ENCODE results near the gene VWF. TPM values are rescaled to one million over a fixed set of nuclear protein-coding genes. Genes with fewer than 3 reads are reported as not detected.
A peak's percentile ranks its signal among the peaks of the same experiment; 100 is the strongest.

Gene VWF
- total RNA-seq, 1 donor from 2014 or later: 0.70 TPM

DNA sequence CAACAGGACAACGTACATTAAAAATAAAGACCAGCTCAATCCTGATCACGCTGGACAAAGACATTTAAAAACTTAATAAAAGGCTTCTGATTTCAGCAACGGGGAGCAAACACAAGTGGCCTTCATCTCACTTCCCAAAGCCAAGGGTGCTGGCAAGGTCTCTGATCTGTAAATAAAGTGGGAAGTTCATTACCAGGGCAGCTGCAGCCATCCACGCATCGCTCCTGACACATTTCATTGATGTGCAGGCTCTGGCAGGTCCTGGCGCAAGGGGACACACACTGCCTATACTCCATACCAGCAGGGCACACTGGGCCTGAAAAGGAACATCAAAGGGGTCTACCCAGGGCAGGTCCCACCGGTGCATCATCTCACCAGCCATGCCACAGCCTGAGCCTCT, 51.0 kb downstream of the VWF start:
- no peak overlapping the region for H3K27ac Mint-ChIP-seq
- peaks cover 14% of the 10 kb centered on the region for H3K27me3 Mint-ChIP-seq
- H3K9me3 Mint-ChIP-seq: no peaks in the 10 kb centered on the region
- peaks cover 12% of the 10 kb centered on the region for H3K4me1 Mint-ChIP-seq (ENCODE audit: unreplicated experiment)
- H3K4me3 Mint-ChIP-seq: no peak overlapping the region
- DNase-seq (ENCODE audit: extremely low spot score, unreplicated experiment): no peak
- TF ChIP-seq, protein P1, sequence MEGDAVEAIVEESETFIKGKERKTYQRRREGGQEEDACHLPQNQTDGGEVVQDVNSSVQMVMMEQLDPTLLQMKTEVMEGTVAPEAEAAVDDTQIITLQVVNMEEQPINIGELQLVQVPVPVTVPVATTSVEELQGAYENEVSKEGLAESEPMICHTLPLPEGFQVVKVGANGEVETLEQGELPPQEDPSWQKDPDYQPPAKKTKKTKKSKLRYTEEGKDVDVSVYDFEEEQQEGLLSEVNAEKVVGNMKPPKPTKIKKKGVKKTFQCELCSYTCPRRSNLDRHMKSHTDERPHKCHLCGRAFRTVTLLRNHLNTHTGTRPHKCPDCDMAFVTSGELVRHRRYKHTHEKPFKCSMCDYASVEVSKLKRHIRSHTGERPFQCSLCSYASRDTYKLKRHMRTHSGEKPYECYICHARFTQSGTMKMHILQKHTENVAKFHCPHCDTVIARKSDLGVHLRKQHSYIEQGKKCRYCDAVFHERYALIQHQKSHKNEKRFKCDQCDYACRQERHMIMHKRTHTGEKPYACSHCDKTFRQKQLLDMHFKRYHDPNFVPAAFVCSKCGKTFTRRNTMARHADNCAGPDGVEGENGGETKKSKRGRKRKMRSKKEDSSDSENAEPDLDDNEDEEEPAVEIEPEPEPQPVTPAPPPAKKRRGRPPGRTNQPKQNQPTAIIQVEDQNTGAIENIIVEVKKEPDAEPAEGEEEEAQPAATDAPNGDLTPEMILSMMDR (conservative IDR thresholded peaks at IDR 0.05): no peak
- H3K36me3 Mint-ChIP-seq: no peaks in the 10 kb centered on the region

DNA sequence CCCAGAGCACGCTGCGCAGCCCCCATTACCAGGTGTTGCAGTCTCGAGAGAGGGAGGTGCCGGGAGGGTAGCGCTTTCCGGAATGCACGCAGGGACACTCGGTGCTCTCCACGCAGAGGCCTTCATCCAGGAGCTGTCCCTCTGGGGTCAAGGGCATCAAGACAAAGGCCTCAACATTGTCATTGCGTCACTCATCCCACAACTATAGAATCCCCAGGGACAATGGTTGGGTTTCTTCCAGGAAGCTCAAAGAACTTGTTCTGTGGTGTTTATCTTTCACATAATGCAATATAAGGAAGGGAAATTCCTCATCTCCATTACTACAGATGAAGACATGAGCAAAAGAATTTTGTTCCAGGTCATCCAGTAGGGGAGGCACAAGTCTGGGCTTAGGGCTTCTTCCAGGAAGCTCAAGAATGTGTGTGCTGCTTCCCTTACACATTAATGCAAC, 52.1 kb downstream of the VWF start:
- Mint-ChIP-seq H3K36me3 (no peaks in the 10 kb centered on the region), H3K27me3 (peaks cover 17% of the 10 kb centered on the region), H3K9me3 (no peaks in the 10 kb centered on the region), H3K4me3 (no peak overlapping the region), H3K27ac (no peak overlapping the region), H3K4me1 (ENCODE audit: unreplicated experiment) (peaks cover 19% of the 10 kb centered on the region)
- TF ChIP-seq, protein P1 (conservative IDR thresholded peaks at IDR 0.05): no peak
- no peak for DNase-seq (ENCODE audit: extremely low spot score, unreplicated experiment)

DNA sequence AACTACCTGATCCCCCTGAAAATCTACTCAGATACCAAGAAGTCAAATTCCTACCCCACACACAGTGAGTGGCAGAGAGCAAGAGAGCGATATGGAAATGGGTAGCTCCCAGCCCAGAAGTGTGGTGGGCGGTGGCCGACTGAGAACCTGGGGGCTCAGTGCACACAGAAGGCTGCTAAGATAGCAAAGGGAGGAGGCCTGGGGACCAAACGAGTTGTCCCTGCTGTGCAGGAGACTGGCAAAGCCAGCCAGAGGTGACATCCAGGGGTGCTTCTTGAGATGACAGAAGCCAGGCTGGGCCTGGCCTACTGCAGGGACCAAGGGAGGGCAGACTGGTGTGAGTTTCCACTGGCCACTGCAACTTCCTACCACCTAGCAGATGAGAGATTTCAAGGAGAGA, 52.9 kb downstream of the VWF start:
- H3K36me3 Mint-ChIP-seq: no peaks in the 10 kb centered on the region
- TF ChIP-seq, protein P1 (conservative IDR thresholded peaks at IDR 0.05): no peak
- peaks cover 27% of the 10 kb centered on the region for H3K4me1 Mint-ChIP-seq (ENCODE audit: unreplicated experiment)
- no peak for DNase-seq (ENCODE audit: extremely low spot score, unreplicated experiment)
- H3K27me3 Mint-ChIP-seq: peaks cover 17% of the 10 kb centered on the region
- H3K4me3 Mint-ChIP-seq: no peak overlapping the region
- no peak overlapping the region for H3K27ac Mint-ChIP-seq
- H3K9me3 Mint-ChIP-seq: no peaks in the 10 kb centered on the region

DNA sequence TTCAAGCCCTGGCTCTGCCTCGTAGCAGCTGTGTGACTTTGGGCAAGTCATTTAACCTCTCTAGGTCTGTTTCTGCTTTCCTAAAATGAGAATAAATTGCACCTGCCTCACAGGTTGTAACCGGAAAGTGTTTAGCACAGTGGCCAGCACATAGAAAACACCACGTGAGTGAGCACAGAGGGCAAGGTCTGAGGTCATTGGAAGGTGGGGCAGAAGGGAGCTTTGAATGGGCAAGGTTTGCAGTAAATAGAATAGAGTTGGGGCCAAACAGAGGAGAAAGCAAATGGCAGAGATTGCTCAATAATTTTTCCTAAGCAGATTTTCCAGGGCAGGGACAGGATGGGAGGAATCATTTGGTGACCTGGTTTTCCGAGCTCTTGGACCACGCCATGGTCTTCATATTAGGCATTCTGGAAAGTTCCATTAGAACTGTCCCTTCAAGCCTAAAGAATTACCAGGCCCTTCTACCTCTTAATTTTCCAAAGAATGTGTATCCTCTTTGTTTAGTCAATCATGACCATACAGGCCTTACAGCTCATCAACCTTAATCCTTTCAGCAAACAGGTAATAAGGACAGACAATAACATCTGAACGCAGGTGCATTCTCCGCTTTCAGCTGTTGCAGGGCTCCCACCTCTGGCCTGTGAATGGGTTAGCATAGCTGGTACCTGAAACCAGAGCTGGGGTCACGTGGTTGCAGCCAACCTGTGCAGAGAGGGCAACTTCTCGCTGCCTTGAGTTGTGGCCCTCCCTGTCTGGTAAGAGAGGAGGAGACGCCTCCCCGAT, 53.8 kb downstream of the VWF start:
- DNase-seq (ENCODE audit: extremely low spot score, unreplicated experiment): no peak
- Mint-ChIP-seq H3K4me1 (ENCODE audit: unreplicated experiment) (peaks cover 27% of the 10 kb centered on the region), H3K4me3 (no peak overlapping the region), H3K9me3 (no peaks in the 10 kb centered on the region), H3K27me3 (peaks cover 17% of the 10 kb centered on the region), H3K27ac (peak overlapping the region; percentile 46), H3K36me3 (no peaks in the 10 kb centered on the region)
- TF ChIP-seq, protein P1 (conservative IDR thresholded peaks at IDR 0.05): no peak

DNA sequence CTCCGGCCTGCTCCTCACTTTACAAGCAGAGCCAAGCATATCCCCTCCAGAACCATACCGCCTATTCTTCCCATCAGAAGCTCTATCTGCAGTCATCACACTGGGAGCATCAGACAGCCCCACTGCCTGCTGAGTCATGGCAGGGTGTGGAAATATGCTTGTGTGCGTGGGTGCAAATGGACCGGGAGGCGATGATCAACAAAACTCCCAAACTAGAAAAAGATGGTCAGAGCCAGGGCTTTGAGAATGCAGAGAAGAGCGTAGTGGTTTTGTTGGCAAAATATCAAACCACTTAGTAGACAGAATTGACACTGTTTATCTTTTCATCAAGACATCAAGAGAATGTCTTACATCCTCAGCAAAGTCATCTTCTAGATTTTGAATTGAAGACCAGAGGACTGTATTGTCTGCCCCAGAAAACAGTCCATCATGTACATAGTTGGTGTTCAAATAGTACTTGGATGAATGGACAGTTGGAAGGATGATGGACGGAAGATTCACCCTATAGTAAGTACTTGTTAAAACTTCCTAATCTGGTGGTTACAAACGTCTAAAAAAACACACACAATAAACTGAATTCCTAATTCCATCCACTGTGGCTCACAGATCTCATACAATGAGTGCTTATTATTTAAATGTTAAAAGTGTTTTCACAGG, 54.9 kb downstream of the VWF start:
- Mint-ChIP-seq H3K4me1 (ENCODE audit: unreplicated experiment) (peaks cover 26% of the 10 kb centered on the region), H3K27ac (no peak overlapping the region)
- no peak for DNase-seq (ENCODE audit: extremely low spot score, unreplicated experiment)

More for the DNA sequence above, 54.9 kb downstream of the VWF start:
- Mint-ChIP-seq H3K36me3 (no peaks in the 10 kb centered on the region), H3K9me3 (no peaks in the 10 kb centered on the region), H3K27me3 (peaks cover 14% of the 10 kb centered on the region), H3K4me3 (no peak overlapping the region)
- TF ChIP-seq, protein P1 (conservative IDR thresholded peaks at IDR 0.05): no peak
